GM18873 (cell line): ENCODE measurements around the gene SNTB2.
A peak's percentile ranks its signal among the peaks of the same experiment; 100 is the strongest.

Experiments
- ATAC-seq: cut with Tn5 transposase; IDR thresholded peaks from one replicate; pipeline ENCODE4 v1.9.1; 2021; ENCODE audit warnings: mild to moderate bottlenecking, moderate library complexity, moderate number of reproducible peaks; ENCODE audit not compliant: unreplicated experiment, low FRiP score

The SNTB2 gene

GRCh38 chr16:69330286-69331109 is 143.5 kb downstream of the SNTB2 start, which contains the start of gene PDF:
TSS of gene PDF (minus strand) at chr16:69330588. CDS start at chr16:69330570, 18 bp downstream.
- peak; percentile 75 for ATAC-seq

GRCh38 chr16:69334696-69335095 is 147.7 kb downstream of the SNTB2 start:
- ATAC-seq, result no peak

GRCh38 chr16:69338557-69339288 is 151.8 kb downstream of the SNTB2 start:
- ATAC-seq, result no peak

- peak; percentile 80 for ATAC-seq
Observed at GRCh38 chr16:69339289-69340094, 152.5 kb downstream of the SNTB2 start, which contains the start of the genes COG8 and NIP7. TSS of gene COG8 (minus strand) at chr16:69339564. CDS start at chr16:69339552, 12 bp downstream. TSS of gene NIP7 (plus strand) at chr16:69339772. CDS start at chr16:69339830, 58 bp downstream.

GRCh38 chr16:69340095-69340644 is 153.2 kb downstream of the SNTB2 start:
- ATAC-seq, result no peak

- ATAC-seq, result no peak
Observed at GRCh38 chr16:69344171-69344570, 157.2 kb downstream of the SNTB2 start.

- ATAC-seq, result no peak
Observed at GRCh38 chr16:69345923-69346322, 159.0 kb downstream of the SNTB2 start.

GRCh38 chr16:69346683-69347082 is 159.7 kb downstream of the SNTB2 start:
- ATAC-seq, result no peak

- no peak for ATAC-seq
Observed at GRCh38 chr16:69348222-69348621, 161.3 kb downstream of the SNTB2 start.

- ATAC-seq, result no peak
Observed at GRCh38 chr16:69349536-69349935, 162.6 kb downstream of the SNTB2 start.

GRCh38 chr16:69350536-69351133 is 163.7 kb downstream of the SNTB2 start:
- ATAC-seq, result no peak

- no peak for ATAC-seq
Observed at GRCh38 chr16:69351309-69352027, 164.5 kb downstream of the SNTB2 start, which contains the start of gene TMED6. TSS of gene TMED6 (minus strand) at chr16:69351786. CDS start at chr16:69351753, 33 bp downstream.
